HG02610 (cell line): ENCODE data around the gene KLHL18.

ENCODE experiments used
- ATAC-seq: cut with Tn5 transposase; IDR thresholded peaks from one replicate; pipeline ENCODE4 v1.9.1; 2021; ENCODE audit warnings: mild to moderate bottlenecking, moderate library complexity; ENCODE audit not compliant: unreplicated experiment

The KLHL18 gene

GRCh38 chr3:47394140-47394870, 111.6 kb downstream of the KLHL18 start:
- no peak for ATAC-seq

- ATAC-seq = no peak
Measured at GRCh38 chr3:47394881-47395280, 112.1 kb downstream of the KLHL18 start.
